Measurements from ENCODE around the gene NOL4L. TPM values are rescaled to one million over a fixed set of nuclear protein-coding genes. Genes with fewer than 3 reads are reported as not detected.

Gene NOL4L
- total RNA-seq, 2 experiments from 2014 or later: 53.1 to 55.6 TPM

DNA sequence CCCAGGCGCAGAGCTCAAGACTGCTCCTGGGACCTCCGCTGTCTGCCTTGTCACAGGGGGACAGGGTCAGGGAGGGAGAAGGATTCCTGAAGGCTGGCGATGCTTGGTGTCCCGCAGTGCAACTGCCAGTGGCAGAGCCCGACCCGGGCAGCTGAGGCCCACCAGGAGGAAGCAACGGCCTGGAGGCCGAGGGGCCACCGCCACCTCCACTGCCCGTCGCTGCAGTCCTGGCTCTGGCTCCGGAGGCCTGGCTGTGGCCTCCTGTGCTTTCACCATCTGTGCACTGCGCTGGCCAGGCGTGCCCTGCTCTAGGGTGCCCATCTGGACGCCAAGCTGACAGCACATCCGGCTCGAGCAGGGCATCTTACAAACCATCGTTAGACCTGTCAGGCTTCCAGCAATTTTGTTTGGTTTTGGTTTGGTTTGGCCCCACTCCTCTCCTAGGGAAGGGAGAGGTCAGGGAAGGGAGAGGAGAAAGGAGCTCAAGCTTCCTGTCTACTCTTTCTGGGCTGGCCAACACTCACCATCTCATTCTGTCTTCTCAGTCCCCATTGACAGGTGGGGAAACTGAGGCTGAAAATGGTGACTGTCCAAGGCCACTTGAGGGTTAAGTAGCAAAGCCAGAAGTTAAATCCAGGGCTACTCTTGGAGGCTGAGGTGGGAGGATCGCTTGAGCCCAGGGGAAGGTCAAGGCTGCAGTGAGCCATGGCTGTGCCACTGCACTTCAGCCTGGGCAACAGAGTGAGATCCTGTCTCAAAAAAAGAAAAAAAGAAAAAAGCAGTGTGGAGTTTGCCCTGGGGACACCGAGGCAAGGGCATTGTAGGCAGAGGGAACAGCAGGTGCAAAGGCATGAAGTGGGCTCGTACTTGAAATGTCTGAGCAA is 37.7 kb upstream of the NOL4L start:
- no peak overlapping the region for H3K27ac ChIP-seq (ENCODE audit: low read depth in 1 of 2, low read length in 2 of 2)
- intact Hi-C loops (cut with DNase I, micrococcal nuclease): no loop called here
- ChIA-PET CTCF (no interaction called here), POLR2A (no interaction called here)
- peaks cover 11% of the 10 kb centered on the region for H3K4me1 ChIP-seq (ENCODE audit: insufficient read depth, low read length)
- TF ChIP-seq, protein P1, sequence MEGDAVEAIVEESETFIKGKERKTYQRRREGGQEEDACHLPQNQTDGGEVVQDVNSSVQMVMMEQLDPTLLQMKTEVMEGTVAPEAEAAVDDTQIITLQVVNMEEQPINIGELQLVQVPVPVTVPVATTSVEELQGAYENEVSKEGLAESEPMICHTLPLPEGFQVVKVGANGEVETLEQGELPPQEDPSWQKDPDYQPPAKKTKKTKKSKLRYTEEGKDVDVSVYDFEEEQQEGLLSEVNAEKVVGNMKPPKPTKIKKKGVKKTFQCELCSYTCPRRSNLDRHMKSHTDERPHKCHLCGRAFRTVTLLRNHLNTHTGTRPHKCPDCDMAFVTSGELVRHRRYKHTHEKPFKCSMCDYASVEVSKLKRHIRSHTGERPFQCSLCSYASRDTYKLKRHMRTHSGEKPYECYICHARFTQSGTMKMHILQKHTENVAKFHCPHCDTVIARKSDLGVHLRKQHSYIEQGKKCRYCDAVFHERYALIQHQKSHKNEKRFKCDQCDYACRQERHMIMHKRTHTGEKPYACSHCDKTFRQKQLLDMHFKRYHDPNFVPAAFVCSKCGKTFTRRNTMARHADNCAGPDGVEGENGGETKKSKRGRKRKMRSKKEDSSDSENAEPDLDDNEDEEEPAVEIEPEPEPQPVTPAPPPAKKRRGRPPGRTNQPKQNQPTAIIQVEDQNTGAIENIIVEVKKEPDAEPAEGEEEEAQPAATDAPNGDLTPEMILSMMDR (IDR thresholded peaks at IDR 0.05): no peak
- Mint-ChIP-seq H3K36me3 (ENCODE audit: low read depth) (no peaks in the 10 kb centered on the region), H3K9me3 (no peaks in the 10 kb centered on the region), H3K27me3 (no peaks in the 10 kb centered on the region), H3K4me3 (no peak overlapping the region), H3K27ac (no peak overlapping the region), H3K4me1 (ENCODE audit: low read depth) (peaks cover 6% of the 10 kb centered on the region)
- peaks cover 0 to 5% of the 10 kb centered on the region in 2 experiments for H3K9me3 ChIP-seq (ENCODE audit: control insufficient read depth in 1 of 2, insufficient read depth in 1 of 2, low read length in 2 of 2)
- H3K36me3 ChIP-seq (ENCODE audit: insufficient read depth, low read length): no peaks in the 10 kb centered on the region
- DNase-seq (no peak), ATAC-seq (ENCODE audit: poor library complexity) (no peak)
- H3K27me3 ChIP-seq (ENCODE audit: control insufficient read depth in 1 of 2, insufficient read depth in 2 of 2, low read length in 2 of 2): peaks cover 0 to 9% of the 10 kb centered on the region in 2 experiments
- H3K4me3 ChIP-seq (ENCODE audit: low read length): no peak overlapping the region

DNA sequence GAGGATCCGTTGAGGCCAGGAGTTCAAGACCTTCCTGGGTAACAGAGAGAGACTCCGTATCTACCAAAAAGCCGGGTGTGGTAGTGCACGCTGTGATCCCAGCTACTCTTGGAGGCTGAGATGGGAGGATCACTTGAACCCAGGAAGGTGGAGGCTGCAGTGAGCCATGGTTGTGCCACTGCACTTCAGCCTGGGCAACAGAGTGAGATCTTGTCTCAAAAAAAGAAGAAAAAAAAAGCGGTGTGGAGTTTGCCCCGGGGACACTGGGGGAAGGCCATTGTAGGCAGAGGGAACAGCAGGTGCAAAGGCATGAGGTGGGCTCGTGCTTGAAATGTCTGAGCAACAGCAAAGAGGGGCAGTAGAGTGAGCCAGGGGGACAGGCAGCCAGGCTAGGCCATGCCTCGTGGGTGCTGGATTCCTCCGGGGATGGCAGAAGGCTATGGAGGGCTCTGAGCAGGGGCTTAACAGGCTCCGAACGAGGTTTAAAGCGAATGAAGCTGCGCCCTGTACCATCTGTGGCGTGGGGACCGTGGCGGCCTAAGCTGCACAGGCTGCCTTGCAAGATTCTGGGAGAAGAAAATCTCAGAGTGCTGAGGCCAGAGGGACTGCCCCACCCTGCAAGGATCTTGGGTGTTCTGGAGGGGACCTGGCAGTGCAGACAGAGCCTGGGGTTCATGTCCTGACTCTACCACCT is 36.9 kb upstream of the NOL4L start:
- ChIA-PET POLR2A (no interaction called here), CTCF (no interaction called here)
- intact Hi-C loops (cut with DNase I, micrococcal nuclease): no loop called here
- Histone ChIP-seq H3K27me3 (ENCODE audit: control insufficient read depth in 1 of 2, insufficient read depth in 2 of 2, low read length in 2 of 2) (peaks cover 0 to 8% of the 10 kb centered on the region in 2 experiments), H3K9me3 (ENCODE audit: control insufficient read depth in 1 of 2, insufficient read depth in 1 of 2, low read length in 2 of 2) (peaks cover 0 to 2% of the 10 kb centered on the region in 2 experiments), H3K27ac (ENCODE audit: low read depth in 1 of 2, low read length in 2 of 2) (no peak overlapping the region), H3K4me3 (ENCODE audit: low read length) (no peak overlapping the region), H3K4me1 (ENCODE audit: insufficient read depth, low read length) (peaks cover 4% of the 10 kb centered on the region), H3K36me3 (ENCODE audit: insufficient read depth, low read length) (no peaks in the 10 kb centered on the region)
- H3K4me1 Mint-ChIP-seq (ENCODE audit: low read depth): no peaks in the 10 kb centered on the region
- ATAC-seq (ENCODE audit: poor library complexity) (no peak), DNase-seq (no peak)
- no peaks in the 10 kb centered on the region for H3K9me3 Mint-ChIP-seq
- H3K27me3 Mint-ChIP-seq: no peaks in the 10 kb centered on the region
- no peaks in the 10 kb centered on the region for H3K36me3 Mint-ChIP-seq (ENCODE audit: low read depth)
- TF ChIP-seq, protein P1 (IDR thresholded peaks at IDR 0.05): no peak
- no peak overlapping the region for H3K27ac Mint-ChIP-seq
- no peak overlapping the region for H3K4me3 Mint-ChIP-seq

DNA sequence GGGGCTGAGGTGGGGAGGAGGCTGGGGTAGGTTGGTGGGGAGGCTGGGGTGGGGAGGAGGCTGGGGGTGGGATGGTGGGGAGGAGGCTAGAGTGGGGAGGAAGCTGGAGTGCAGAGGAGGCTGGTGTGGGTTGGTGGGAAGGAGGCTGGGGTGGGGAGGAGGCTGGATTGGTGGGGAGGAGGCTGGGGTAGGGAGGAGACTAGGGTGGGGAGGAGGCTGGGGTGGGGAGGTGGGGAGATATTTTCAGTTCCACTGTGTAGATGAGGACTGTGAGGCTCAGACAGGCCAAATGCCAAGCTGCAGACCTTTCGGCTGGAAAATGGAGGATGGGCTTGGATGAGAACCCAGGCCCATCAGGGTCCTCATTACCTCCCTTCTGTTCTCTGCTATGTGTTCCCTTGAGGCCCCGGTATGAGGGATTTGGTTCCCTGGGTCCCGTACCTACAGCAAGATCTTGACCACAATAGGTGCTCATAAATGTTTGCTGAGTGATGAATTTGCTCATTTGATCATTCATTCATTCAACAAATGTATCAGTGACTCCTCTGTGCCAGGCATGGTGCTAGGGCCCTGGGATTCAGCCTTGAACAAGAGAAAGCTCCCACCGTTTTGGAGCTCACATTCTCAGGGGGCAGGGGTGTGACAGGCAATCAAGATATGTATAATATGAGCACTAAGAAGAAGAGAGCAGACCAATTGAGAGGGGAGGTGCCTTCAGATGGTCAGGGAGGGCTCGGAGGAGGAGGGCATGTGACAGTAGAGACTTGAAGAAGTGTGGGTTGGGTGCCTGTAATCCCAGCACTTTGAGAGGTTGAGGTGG is 36.1 kb upstream of the NOL4L start:
- POLR2A ChIA-PET: no interaction called here

More for the DNA sequence above, 36.1 kb upstream of the NOL4L start:
- no peak for ATAC-seq (ENCODE audit: poor library complexity)
- TF ChIP-seq, protein P1 (IDR thresholded peaks at IDR 0.05): no peak
- Histone ChIP-seq H3K27ac (ENCODE audit: low read depth in 1 of 2, low read length in 2 of 2) (no peak overlapping the region), H3K27me3 (ENCODE audit: control insufficient read depth in 1 of 2, insufficient read depth in 2 of 2, low read length in 2 of 2) (peaks cover 0 to 2% of the 10 kb centered on the region in 2 experiments), H3K4me1 (ENCODE audit: insufficient read depth, low read length) (peaks cover 5% of the 10 kb centered on the region), H3K4me3 (ENCODE audit: low read length) (no peak overlapping the region), H3K36me3 (ENCODE audit: insufficient read depth, low read length) (no peaks in the 10 kb centered on the region), H3K9me3 (ENCODE audit: control insufficient read depth in 1 of 2, insufficient read depth in 1 of 2, low read length in 2 of 2) (no peaks in the 10 kb centered on the region)
- Mint-ChIP-seq H3K9me3 (no peaks in the 10 kb centered on the region), H3K4me1 (ENCODE audit: low read depth) (peaks cover 2% of the 10 kb centered on the region), H3K27me3 (no peaks in the 10 kb centered on the region), H3K27ac (no peak overlapping the region), H3K4me3 (no peak overlapping the region), H3K36me3 (ENCODE audit: low read depth) (no peaks in the 10 kb centered on the region)
- DNase-seq: peak in 2 of 14 experiments; percentile 20 to 32
- CTCF ChIA-PET: no interaction called here
- intact Hi-C loops (cut with DNase I, micrococcal nuclease): no loop called here
